GM23338 (cell line): ENCODE data around the gene POLK. TPM values are rescaled to one million over a fixed set of nuclear protein-coding genes. Genes with fewer than 3 reads are reported as not detected.

Source experiments
- ATAC-seq: fragments of 200-7000 bp; cut with Tn5 transposase; 3 replicates; pipeline ENCODE4 v1.9.1; 2020
- DNase-seq: peaks from one replicate; pipeline ENCODE4 v3.0.0-alpha.2; 2015; ENCODE audit warnings: low spot score
- H2AFZ ChIP-seq: fragments of 200-600 bp; sonication (generic); 2 replicates; pipeline ENCODE4 v1.8.0; 2016; ENCODE audit warnings: antibody characterized with exemption, mild to moderate bottlenecking, moderate library complexity
- H3F3A ChIP-seq: fragments of 200-600 bp; sonication (generic); replicated peaks from 2 replicates; pipeline ENCODE4 v1.8.0; 2017; ENCODE audit warnings: antibody characterized with exemption, mixed run types, low read depth
- H3K27ac ChIP-seq: fragments of 200-600 bp; sonication (generic); 2 replicates; pipeline ENCODE4 v1.6.1; 2016; ENCODE audit warnings: low read depth
- H3K27me3 ChIP-seq: fragments of 200-600 bp; sonication (generic); 2 replicates; pipeline ENCODE4 v1.8.0; 2016; ENCODE audit warnings: mild to moderate bottlenecking, mixed run types, moderate library complexity; ENCODE audit not compliant: insufficient read depth
- H3K36me3 ChIP-seq: fragments of 200-600 bp; sonication (generic); 2 replicates; pipeline ENCODE4 v1.8.0; 2016; ENCODE audit warnings: mild to moderate bottlenecking; ENCODE audit not compliant: insufficient read depth
- H3K4me1 ChIP-seq: fragments of 200-600 bp; sonication (generic); 2 replicates; pipeline ENCODE4 v1.8.0; 2016; ENCODE audit warnings: mild to moderate bottlenecking, moderate library complexity; ENCODE audit not compliant: insufficient read depth
- H3K4me2 ChIP-seq: fragments of 200-600 bp; sonication (generic); 2 replicates; pipeline ENCODE4 v1.7.1; 2017; ENCODE audit warnings: mixed run types
- H3K4me3 ChIP-seq: fragments of 200-600 bp; sonication (generic); 2 replicates; pipeline ENCODE4 v1.6.1; 2016; ENCODE audit warnings: mixed run types
- H3K79me2 ChIP-seq: fragments of 200-600 bp; sonication (generic); replicated peaks from 2 replicates; pipeline ENCODE4 v1.8.0; 2017; ENCODE audit warnings: mild to moderate bottlenecking; ENCODE audit not compliant: insufficient read depth
- H3K9me2 ChIP-seq: fragments of 200-600 bp; sonication (generic); 2 replicates; pipeline ENCODE4 v1.8.0; 2017; ENCODE audit not compliant: insufficient read depth
- H4K20me1 ChIP-seq: fragments of 200-600 bp; sonication (generic); replicated peaks from 2 replicates; pipeline ENCODE4 v1.8.0; 2017; ENCODE audit warnings: mild to moderate bottlenecking; ENCODE audit not compliant: insufficient read depth
- H3K27ac Mint-ChIP-seq: 2 replicates; pipeline ENCODE4 v1.8.0; 2020; ENCODE audit warnings: inconsistent platforms, mild to moderate bottlenecking, moderate library complexity, mixed read lengths
- H3K27me3 Mint-ChIP-seq: 3 replicates; pipeline ENCODE4 v1.8.0; 2022; ENCODE audit warnings: low read depth, mild to moderate bottlenecking, moderate library complexity, mixed read lengths, inconsistent platforms; ENCODE audit not compliant: insufficient read depth, poor library complexity
- H3K36me3 Mint-ChIP-seq: 3 replicates; pipeline ENCODE4 v1.8.0; 2021; ENCODE audit warnings: low read depth, mild to moderate bottlenecking, inconsistent platforms, moderate library complexity, mixed read lengths
- H3K4me1 Mint-ChIP-seq: 3 replicates; pipeline ENCODE4 v1.8.0; 2020; ENCODE audit warnings: mild to moderate bottlenecking, inconsistent platforms, mixed read lengths
- H3K4me3 Mint-ChIP-seq: 3 replicates; pipeline ENCODE4 v1.8.0; 2021; ENCODE audit warnings: moderate library complexity, mild to moderate bottlenecking, inconsistent platforms, mixed read lengths
- H3K9me3 Mint-ChIP-seq: 3 replicates; pipeline ENCODE4 v1.8.0; 2020; ENCODE audit warnings: moderate library complexity, mild to moderate bottlenecking, inconsistent platforms, mixed read lengths
- CREB1 ChIP-seq: fragments of 250-450 bp; sonication (Bioruptor Pico); IDR thresholded peaks from 2 replicates; pipeline ENCODE4 v1.5.0; 2020; ENCODE audit warnings: low read depth, mild to moderate bottlenecking, moderate library complexity
- ETS1 ChIP-seq: IDR thresholded peaks from 2 replicates; pipeline ENCODE4 v1.6.1; 2016; ENCODE audit warnings: antibody characterized with exemption
- JUNB ChIP-seq: IDR thresholded peaks from one replicate; pipeline ENCODE4 v1.6.1; 2016; ENCODE audit warnings: antibody characterized with exemption; ENCODE audit not compliant: unreplicated experiment
- REST ChIP-seq: IDR thresholded peaks from one replicate; pipeline ENCODE4 v1.6.1; 2018; ENCODE audit warnings: antibody characterized with exemption; ENCODE audit not compliant: unreplicated experiment
- ZNF114 ChIP-seq: fragments of 250-450 bp; sonication (Bioruptor Pico); IDR thresholded peaks from 2 replicates; pipeline ENCODE4 v1.5.0; 2020; ENCODE audit warnings: mild to moderate bottlenecking, moderate library complexity
- ZNF331 ChIP-seq: fragments of 250-450 bp; sonication (Bioruptor Pico); IDR thresholded peaks from 2 replicates; pipeline ENCODE4 v1.5.0; 2020; ENCODE audit warnings: low read depth, mild to moderate bottlenecking, moderate library complexity
- polyA plus RNA-seq: library from polyadenylated mRNA; unstranded; fragments of >200 nt; fragmentation: Nextera tagmentation; extraction: Ambion mirVana; gene quantifications from 2 replicates; pipeline ENCODE4 v1.2.1, GENCODE V29; 2016
- total RNA-seq: library from RNA; depleted of rRNA; stranded (reverse); fragments of >200 nt; shearing (Covaris generic); gene quantifications from 2 replicates; pipeline ENCODE4 v1.2.3, GENCODE V29; 2014
- TF ChIP-seq, protein P1 (sequence below): fragments of 250-450 bp; sonication (Bioruptor Pico); IDR thresholded peaks from 2 replicates; pipeline ENCODE4 v1.5.0; 2020; ENCODE audit warnings: mild to moderate bottlenecking, moderate library complexity

POLK gene
- total and polyA plus RNA-seq, 2 experiments from 2014 or later = 6.3 to 14.5 TPM

GRCh38 chr5:75623846-75624245, 112.2 kb downstream of the POLK start:
- no peak for ATAC-seq
- no peaks in the 10 kb centered on the region for H3K27me3 ChIP-seq
- no peak overlapping the region for H3K27ac Mint-ChIP-seq

More at GRCh38 chr5:75623846-75624245, 112.2 kb downstream of the POLK start:
- TF ChIP-seq, protein P1, sequence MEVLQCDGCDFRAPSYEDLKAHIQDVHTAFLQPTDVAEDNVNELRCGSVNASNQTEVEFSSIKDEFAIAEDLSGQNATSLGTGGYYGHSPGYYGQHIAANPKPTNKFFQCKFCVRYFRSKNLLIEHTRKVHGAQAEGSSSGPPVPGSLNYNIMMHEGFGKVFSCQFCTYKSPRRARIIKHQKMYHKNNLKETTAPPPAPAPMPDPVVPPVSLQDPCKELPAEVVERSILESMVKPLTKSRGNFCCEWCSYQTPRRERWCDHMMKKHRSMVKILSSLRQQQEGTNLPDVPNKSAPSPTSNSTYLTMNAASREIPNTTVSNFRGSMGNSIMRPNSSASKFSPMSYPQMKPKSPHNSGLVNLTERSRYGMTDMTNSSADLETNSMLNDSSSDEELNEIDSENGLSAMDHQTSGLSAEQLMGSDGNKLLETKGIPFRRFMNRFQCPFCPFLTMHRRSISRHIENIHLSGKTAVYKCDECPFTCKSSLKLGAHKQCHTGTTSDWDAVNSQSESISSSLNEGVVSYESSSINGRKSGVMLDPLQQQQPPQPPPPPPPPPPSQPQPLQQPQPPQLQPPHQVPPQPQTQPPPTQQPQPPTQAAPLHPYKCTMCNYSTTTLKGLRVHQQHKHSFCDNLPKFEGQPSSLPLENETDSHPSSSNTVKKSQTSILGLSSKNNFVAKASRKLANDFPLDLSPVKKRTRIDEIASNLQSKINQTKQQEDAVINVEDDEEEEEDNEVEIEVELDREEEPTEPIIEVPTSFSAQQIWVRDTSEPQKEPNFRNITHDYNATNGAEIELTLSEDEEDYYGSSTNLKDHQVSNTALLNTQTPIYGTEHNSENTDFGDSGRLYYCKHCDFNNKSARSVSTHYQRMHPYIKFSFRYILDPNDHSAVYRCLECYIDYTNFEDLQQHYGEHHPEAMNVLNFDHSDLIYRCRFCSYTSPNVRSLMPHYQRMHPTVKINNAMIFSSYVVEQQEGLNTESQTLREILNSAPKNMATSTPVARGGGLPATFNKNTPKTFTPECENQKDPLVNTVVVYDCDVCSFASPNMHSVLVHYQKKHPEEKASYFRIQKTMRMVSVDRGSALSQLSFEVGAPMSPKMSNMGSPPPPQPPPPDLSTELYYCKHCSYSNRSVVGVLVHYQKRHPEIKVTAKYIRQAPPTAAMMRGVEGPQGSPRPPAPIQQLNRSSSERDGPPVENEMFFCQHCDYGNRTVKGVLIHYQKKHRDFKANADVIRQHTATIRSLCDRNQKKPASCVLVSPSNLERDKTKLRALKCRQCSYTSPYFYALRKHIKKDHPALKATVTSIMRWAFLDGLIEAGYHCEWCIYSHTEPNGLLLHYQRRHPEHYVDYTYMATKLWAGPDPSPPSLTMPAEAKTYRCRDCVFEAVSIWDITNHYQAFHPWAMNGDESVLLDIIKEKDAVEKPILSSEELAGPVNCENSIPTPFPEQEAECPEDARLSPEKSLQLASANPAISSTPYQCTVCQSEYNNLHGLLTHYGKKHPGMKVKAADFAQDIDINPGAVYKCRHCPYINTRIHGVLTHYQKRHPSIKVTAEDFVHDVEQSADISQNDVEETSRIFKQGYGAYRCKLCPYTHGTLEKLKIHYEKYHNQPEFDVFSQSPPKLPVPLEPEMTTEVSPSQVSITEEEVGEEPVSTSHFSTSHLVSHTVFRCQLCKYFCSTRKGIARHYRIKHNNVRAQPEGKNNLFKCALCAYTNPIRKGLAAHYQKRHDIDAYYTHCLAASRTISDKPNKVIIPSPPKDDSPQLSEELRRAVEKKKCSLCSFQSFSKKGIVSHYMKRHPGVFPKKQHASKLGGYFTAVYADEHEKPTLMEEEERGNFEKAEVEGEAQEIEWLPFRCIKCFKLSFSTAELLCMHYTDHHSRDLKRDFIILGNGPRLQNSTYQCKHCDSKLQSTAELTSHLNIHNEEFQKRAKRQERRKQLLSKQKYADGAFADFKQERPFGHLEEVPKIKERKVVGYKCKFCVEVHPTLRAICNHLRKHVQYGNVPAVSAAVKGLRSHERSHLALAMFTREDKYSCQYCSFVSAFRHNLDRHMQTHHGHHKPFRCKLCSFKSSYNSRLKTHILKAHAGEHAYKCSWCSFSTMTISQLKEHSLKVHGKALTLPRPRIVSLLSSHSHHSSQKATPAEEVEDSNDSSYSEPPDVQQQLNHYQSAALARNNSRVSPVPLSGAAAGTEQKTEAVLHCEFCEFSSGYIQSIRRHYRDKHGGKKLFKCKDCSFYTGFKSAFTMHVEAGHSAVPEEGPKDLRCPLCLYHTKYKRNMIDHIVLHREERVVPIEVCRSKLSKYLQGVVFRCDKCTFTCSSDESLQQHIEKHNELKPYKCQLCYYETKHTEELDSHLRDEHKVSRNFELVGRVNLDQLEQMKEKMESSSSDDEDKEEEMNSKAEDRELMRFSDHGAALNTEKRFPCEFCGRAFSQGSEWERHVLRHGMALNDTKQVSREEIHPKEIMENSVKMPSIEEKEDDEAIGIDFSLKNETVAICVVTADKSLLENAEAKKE (CRISPR knock-in tag) = no peak
- TF ChIP-seq JUNB (no peak), ETS1 (no peak), ZNF114 (CRISPR knock-in tag) (no peak), ZNF331 (CRISPR knock-in tag) (no peak), CREB1 (CRISPR knock-in tag) (no peak), REST (no peak)
- Histone ChIP-seq H3K79me2 (no peaks in the 10 kb centered on the region), H2AFZ (no peak overlapping the region), H3K4me3 (no peak overlapping the region), H3F3A (no peaks in the 10 kb centered on the region), H3K4me1 (no peaks in the 10 kb centered on the region; the same call in 1 of the 2 replicates), H3K36me3 (no peaks in the 10 kb centered on the region), H3K4me2 (no peak overlapping the region), H4K20me1 (no peaks in the 10 kb centered on the region), H3K27ac (no peak overlapping the region), H3K9me2 (no peaks in the 10 kb centered on the region)
- Mint-ChIP-seq H3K9me3 (no peaks in the 10 kb centered on the region), H3K4me3 (no peak overlapping the region), H3K4me1 (no peaks in the 10 kb centered on the region), H3K27me3 (peaks cover 1% of the 10 kb centered on the region), H3K36me3 (no peaks in the 10 kb centered on the region)
- no peak for DNase-seq
